Spleen (tissue), 11 donors: ENCODE measurements around the gene DOCK9. TPM values are rescaled to one million over a fixed set of nuclear protein-coding genes. Genes with fewer than 3 reads are reported as not detected.

Experiments used
- DNase-seq: peaks from one replicate; pipeline ENCODE4 v3.0.0-alpha.2; 2020
- H3K27ac ChIP-seq, 8 donors: fragments of 200-600 bp; sonication (generic) in 7 of 8; 1 replicate in 4 of 8; 2 replicates in 4 of 8; pipeline versions ENCODE4 v1.5.0 to v1.8.0; 2016 to 2021; ENCODE audit warnings: inconsistent platforms in 4 of 8, mild to moderate bottlenecking in 4 of 8, moderate library complexity in 1 of 8
- H3K27me3 ChIP-seq, 7 donors: fragments of 200-600 bp; sonication (generic) in 6 of 7; replicated peaks in 1 of 7; 1 replicate in 4 of 7; 2 replicates in 3 of 7; pipeline versions ENCODE4 v1.5.0 to v1.8.0; 2016 to 2021; ENCODE audit warnings: inconsistent platforms in 3 of 7, mild to moderate bottlenecking in 1 of 7
- H3K36me3 ChIP-seq, 6 donors: fragments of 200-600 bp; sonication (generic) in 5 of 6; 1 replicate in 4 of 6; 2 replicates in 2 of 6; pipeline versions ENCODE4 v1.5.0 to v1.8.0; 2016 to 2021; ENCODE audit warnings: inconsistent platforms in 2 of 6
- H3K4me1 ChIP-seq, 6 donors: fragments of 200-600 bp; sonication (generic) in 5 of 6; 1 replicate in 3 of 6; 2 replicates in 3 of 6; pipeline versions ENCODE4 v1.5.0 to v1.8.0; 2016 to 2021; ENCODE audit warnings: inconsistent platforms in 3 of 6
- H3K4me3 ChIP-seq, 8 donors: fragments of 200-600 bp; sonication (generic) in 7 of 8; 1 replicate in 4 of 8; 2 replicates in 4 of 8; pipeline versions ENCODE4 v1.5.0 to v1.8.0; 2016 to 2021; ENCODE audit warnings: inconsistent platforms in 4 of 8, mild to moderate bottlenecking in 4 of 8, moderate library complexity in 2 of 8
- H3K9me3 ChIP-seq, 8 donors: fragments of 200-600 bp; sonication (generic) in 7 of 8; 1 replicate in 4 of 8; 2 replicates in 4 of 8; pipeline versions ENCODE4 v1.5.0 to v1.8.0; 2016 to 2021; ENCODE audit warnings: inconsistent platforms in 4 of 8
- CTCF ChIP-seq, 11 experiments: fragments of 200-600 bp in 7 of 11; fragments of 450-650 bp in 4 of 11; sonication (generic) in 4 of 11; IDR thresholded peaks in 8 of 11; conservative IDR thresholded peaks in 3 of 11; 1 replicate in 7 of 11; 2 replicates in 4 of 11; pipeline versions ENCODE4 v1.4.0 to v1.8.0; 2016 to 2021; ENCODE audit warnings: antibody characterized with exemption in 11 of 11, inconsistent platforms in 4 of 11, mild to moderate bottlenecking in 1 of 11
- POLR2A ChIP-seq, 3 donors: fragments of 450-650 bp; IDR thresholded peaks; one replicate each; pipeline ENCODE4 v1.5.1; 2017; ENCODE audit warnings: antibody characterized with exemption in 3 of 3, mild to moderate bottlenecking in 1 of 3
- POLR2AphosphoS5 ChIP-seq, 3 donors: sonication (generic); formaldehyde crosslinking; IDR thresholded peaks; one replicate each; pipeline ENCODE4 v1.5.1; 2017; ENCODE audit warnings: antibody characterized with exemption in 3 of 3
- WGBS, 5 donors: extraction: QIAGEN DNeasy Blood & Tissue Kit in 3 of 5; methylation state at CpG; one replicate each; pipeline versions ENCODE4 v1.1.5 to v1.1.7; 2013 to 2018; 5-methylcytosine and 5-hydroxymethylcytosine counted together
- intact Hi-C: fragments of 100-400 bp; cut with DNase I; formaldehyde crosslinking; loops from one replicate; pipeline ENCODE4 v1.15.0; 2023; ENCODE audit warnings: low total_unique reads
- polyA plus RNA-seq, 3 donors: library from polyadenylated mRNA; stranded (reverse); fragments of 200-250 nt; gene quantifications; one replicate each; pipeline ENCODE4 v1.2.1, GENCODE V29; 2013
- total RNA-seq, 7 donors: library from RNA; depleted of rRNA in 3 of 7; stranded (reverse); fragments of >200 nt in 3 of 7; fragmentation: NEBNext Ultra II Directional in 4 of 7; extraction: Animal tissue kit (Norgen Biotek cat#: 25700) in 4 of 7; gene quantifications; one replicate each; pipeline versions ENCODE4 v1.1.0 to v1.2.1, GENCODE V29; 2016 to 2021
- donor health status: healthy with polysubstance abuse.
- donor health status: DM: no; HTN: no; CAD: no; lungs with moderate emphysema.
- donor health status: DM: no; HTN: no; CAD: no.
- donor health status: Bipolar disorder and iron deficiency.
- donor health status: healthy.
- donor health status: DM: no; HTN: no; CAD: no.
- donor health status: DM: yes; HTN: yes; CAD: no.

Gene DOCK9
- total and polyA plus RNA-seq, 10 donors: 6.9 to 53.3 (median 47.6) TPM

- H3K9me3 ChIP-seq: no peaks in the 10 kb centered on the region
- 92 to 98% (median 94%) methylated on average over 11 of the region's 11 CpGs for WGBS, 5 donors
- TF ChIP-seq POLR2A (IDR thresholded peaks at IDR 0.05): no peak
- no peak for TF ChIP-seq POLR2AphosphoS5 (IDR thresholded peaks at IDR 0.05)
- TF ChIP-seq CTCF (IDR thresholded peaks at IDR 0.05 in 8 of 11, conservative IDR thresholded peaks at IDR 0.05 in 3 of 11): no peak
- no peak for DNase-seq
- H3K4me3 ChIP-seq: no peak overlapping the region
- H3K27ac ChIP-seq: no peak overlapping the region
- H3K27me3 ChIP-seq: no peaks in the 10 kb centered on the region
- intact Hi-C loops: no loop called here
- peaks cover 0 to 22% (median 0%) of the 10 kb centered on the region in 6 donors for H3K4me1 ChIP-seq
- no peaks in the 10 kb centered on the region for H3K36me3 ChIP-seq
Observed at GRCh38 chr13:98966019-98966418, 11.8 kb downstream of the DOCK9 start.

- no peaks in the 10 kb centered on the region for H3K9me3 ChIP-seq
- H3K4me3 ChIP-seq: no peak overlapping the region
- no peaks in the 10 kb centered on the region for H3K27me3 ChIP-seq
- H3K4me1 ChIP-seq: peaks cover 0 to 23% (median 0%) of the 10 kb centered on the region in 6 donors
- no peak for TF ChIP-seq CTCF (IDR thresholded peaks at IDR 0.05 in 8 of 11, conservative IDR thresholded peaks at IDR 0.05 in 3 of 11)
- no peak for TF ChIP-seq POLR2A (IDR thresholded peaks at IDR 0.05)
- no peak for TF ChIP-seq POLR2AphosphoS5 (IDR thresholded peaks at IDR 0.05)
- intact Hi-C loops: no loop called here
- 93 to 98% (median 96%) methylated on average over 2 of the region's 2 CpGs for WGBS, 5 donors
- H3K27ac ChIP-seq: no peak overlapping the region
- no peak for DNase-seq
- no peaks in the 10 kb centered on the region for H3K36me3 ChIP-seq
Observed at GRCh38 chr13:98965325-98965724, 12.5 kb downstream of the DOCK9 start.

- H3K4me1 ChIP-seq: peaks cover 0 to 21% (median 0%) of the 10 kb centered on the region in 6 donors
- TF ChIP-seq POLR2A (IDR thresholded peaks at IDR 0.05): no peak
- no peak for TF ChIP-seq POLR2AphosphoS5 (IDR thresholded peaks at IDR 0.05)
- no peak for TF ChIP-seq CTCF (IDR thresholded peaks at IDR 0.05 in 8 of 11, conservative IDR thresholded peaks at IDR 0.05 in 3 of 11)
- intact Hi-C loops: no loop called here
- H3K36me3 ChIP-seq: no peaks in the 10 kb centered on the region
- H3K27ac ChIP-seq: no peak overlapping the region
- H3K27me3 ChIP-seq: no peaks in the 10 kb centered on the region
- H3K9me3 ChIP-seq: no peaks in the 10 kb centered on the region
- no peak for DNase-seq
- H3K4me3 ChIP-seq: no peak overlapping the region
- 73 to 88% (median 85%) methylated on average over 2 of the region's 2 CpGs for WGBS, 5 donors
Observed at GRCh38 chr13:98963917-98964316, 13.9 kb downstream of the DOCK9 start.

GRCh38 chr13:98962901-98963590, 14.8 kb downstream of the DOCK9 start:
- H3K9me3 ChIP-seq: no peaks in the 10 kb centered on the region
- H3K36me3 ChIP-seq: no peaks in the 10 kb centered on the region
- H3K27ac ChIP-seq: no peak overlapping the region
- intact Hi-C loops: no loop called here
- no peak overlapping the region for H3K4me3 ChIP-seq
- peaks cover 0 to 21% (median 0%) of the 10 kb centered on the region in 6 donors for H3K4me1 ChIP-seq
- H3K27me3 ChIP-seq: no peaks in the 10 kb centered on the region
- TF ChIP-seq POLR2A (IDR thresholded peaks at IDR 0.05) (no peak), POLR2AphosphoS5 (IDR thresholded peaks at IDR 0.05) (no peak)
- no peak for DNase-seq
- WGBS, 5 donors: 85 to 92% (median 88%) methylated on average over 7 to 9 of the region's 9 CpGs
